Right ventricle myocardium superior (tissue), 1 donor: ENCODE results near the gene NGF. TPM values are rescaled to one million over a fixed set of nuclear protein-coding genes. Genes with fewer than 3 reads are reported as not detected.

Source experiments
- total RNA-seq: library from RNA; stranded (reverse); fragmentation: NEBNext Ultra II Directional; extraction: Animal tissue kit (Norgen Biotek cat#: 25700); gene quantifications from one replicate; pipeline ENCODE4 v1.2.1, GENCODE V29; 2021
- donor health status: DM: no; HTN: yes; CAD: no; lungs with severe emphysema.

NGF gene
- total RNA-seq, 1 donor from 2014 or later, result 4.0 TPM

Other genes starting within 250 kb of the NGF start
- gene TSPAN2, start 248.7 kb downstream of the NGF start, total RNA-seq, result 12.2 TPM